ENCODE results near the gene ADAM17.

- TF ChIP-seq, protein P1, sequence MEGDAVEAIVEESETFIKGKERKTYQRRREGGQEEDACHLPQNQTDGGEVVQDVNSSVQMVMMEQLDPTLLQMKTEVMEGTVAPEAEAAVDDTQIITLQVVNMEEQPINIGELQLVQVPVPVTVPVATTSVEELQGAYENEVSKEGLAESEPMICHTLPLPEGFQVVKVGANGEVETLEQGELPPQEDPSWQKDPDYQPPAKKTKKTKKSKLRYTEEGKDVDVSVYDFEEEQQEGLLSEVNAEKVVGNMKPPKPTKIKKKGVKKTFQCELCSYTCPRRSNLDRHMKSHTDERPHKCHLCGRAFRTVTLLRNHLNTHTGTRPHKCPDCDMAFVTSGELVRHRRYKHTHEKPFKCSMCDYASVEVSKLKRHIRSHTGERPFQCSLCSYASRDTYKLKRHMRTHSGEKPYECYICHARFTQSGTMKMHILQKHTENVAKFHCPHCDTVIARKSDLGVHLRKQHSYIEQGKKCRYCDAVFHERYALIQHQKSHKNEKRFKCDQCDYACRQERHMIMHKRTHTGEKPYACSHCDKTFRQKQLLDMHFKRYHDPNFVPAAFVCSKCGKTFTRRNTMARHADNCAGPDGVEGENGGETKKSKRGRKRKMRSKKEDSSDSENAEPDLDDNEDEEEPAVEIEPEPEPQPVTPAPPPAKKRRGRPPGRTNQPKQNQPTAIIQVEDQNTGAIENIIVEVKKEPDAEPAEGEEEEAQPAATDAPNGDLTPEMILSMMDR (IDR thresholded peaks at IDR 0.05), result no peak
- peak in 1 of 2 donors; percentile 86 for TF ChIP-seq POLR2A (IDR thresholded peaks at IDR 0.05)
Measured at GRCh38 chr2:9556121-9556743, 602 bp upstream of the ADAM17 start.
